HCT116 (cell line): ENCODE measurements around the gene IL32. TPM values are rescaled to one million over a fixed set of nuclear protein-coding genes. Genes with fewer than 3 reads are reported as not detected.
"Not testable (repeated sequence)": the region's sequence is repeated elsewhere in the genome, so short reads cannot be mapped to it uniquely, and the experiment has no call there.

ENCODE experiments used
- ATAC-seq: fragments of 200-7000 bp; cut with Tn5 transposase; 2 replicates; pipeline ENCODE4 v1.9.1; 2020; ENCODE audit warnings: mild to moderate bottlenecking, moderate library complexity
- BruUV-seq: library from RNA; stranded (reverse); fragments of 400-500 nt; replicated peaks from 2 replicates; lab custom pipeline; 2021; lab: Mats Ljungman, UMichigan
- CTCF ChIA-PET: fragments of 300-600 bp; sonication (Branson Sonifier 250); formaldehyde crosslinking; loops from one replicate; lab custom pipeline; 2021; ENCODE audit warnings: antibody characterized with exemption; lab: Charles Lee
- POLR2A ChIA-PET: fragments of 300-600, 350-600 bp; sonication (Branson Sonifier 250); formaldehyde crosslinking; loops from one replicate; lab custom pipeline; 2021; ENCODE audit warnings: antibody characterized with exemption; lab: Charles Lee
- RAD21 ChIA-PET, 2 experiments: fragments of 300-600 bp; sonication (Branson Sonifier 250); formaldehyde crosslinking; loops; one replicate each; lab custom pipeline; 2023; ENCODE audit warnings: low total read pairs in 2 of 2; ENCODE audit not compliant: uncharacterized antibody in 2 of 2, unreplicated experiment in 2 of 2, low non-redundant PET in 1 of 2; lab: Charles Lee
- DNase-seq: peaks from one replicate; pipeline ENCODE4 v3.0.0-alpha.2; 2010; ENCODE audit warnings: low read depth, low spot score
- H2AFZ ChIP-seq: fragments of 200-600 bp; shearing (Covaris generic), sonication (generic); 2 replicates; pipeline ENCODE4 v1.6.1; 2017; ENCODE audit warnings: low read depth, mixed run types, mixed read lengths, antibody characterized with exemption, low read length; ENCODE audit not compliant: poor library complexity, severe bottlenecking
- H3K27ac ChIP-seq: 2 replicates; pipeline ENCODE4 v1.5.1; 2012; ENCODE audit warnings: low read depth, low read length
- H3K27me3 ChIP-seq: fragments of 200-600 bp; sonication (generic); 2 replicates; pipeline ENCODE4 v1.6.1; 2016; ENCODE audit warnings: mixed run types, low read length, mixed read lengths; ENCODE audit not compliant: insufficient read depth
- H3K36me3 ChIP-seq, 2 experiments: fragments of 200-500 bp in 1 of 2; fragments of 200-600 bp in 1 of 2; sonication (Bioruptor generic) in 1 of 2; sonication (generic) in 1 of 2; 2 replicates each; pipeline versions ENCODE4 v1.5.1 to v1.6.1; 2014 to 2016; ENCODE audit warnings: low read length in 2 of 2, inconsistent platforms in 1 of 2, mixed read lengths in 1 of 2, mixed run types in 1 of 2; ENCODE audit not compliant: insufficient read depth in 2 of 2, control insufficient read depth in 1 of 2
- H3K4me1 ChIP-seq, 2 experiments: fragments of 200-600 bp in 1 of 2; sonication (generic) in 1 of 2; 2 replicates each; pipeline versions ENCODE4 v1.5.1 to v1.6.1; 2012 to 2017; ENCODE audit warnings: low read length in 2 of 2, inconsistent platforms in 1 of 2, mild to moderate bottlenecking in 1 of 2, mixed read lengths in 1 of 2, mixed run types in 1 of 2, moderate library complexity in 1 of 2; ENCODE audit not compliant: insufficient read depth in 2 of 2, control insufficient read depth in 1 of 2
- H3K4me2 ChIP-seq: fragments of 200-600 bp; sonication (generic); 2 replicates; pipeline ENCODE4 v1.6.1; 2017; ENCODE audit warnings: mixed run types, low read length, mixed read lengths
- H3K4me3 ChIP-seq, 2 experiments: fragments of 200-600 bp in 1 of 2; sonication (generic) in 1 of 2; replicated peaks in 1 of 2; 2 replicates each; pipeline ENCODE4 v1.5.1; 2011 to 2016; ENCODE audit warnings: low read length in 2 of 2, control low read depth in 1 of 2, low read depth in 1 of 2, mild to moderate bottlenecking in 1 of 2, mixed read lengths in 1 of 2, mixed run types in 1 of 2
- H3K79me2 ChIP-seq: fragments of 200-600 bp; sonication (generic); 2 replicates; pipeline ENCODE4 v1.6.1; 2017; ENCODE audit warnings: mild to moderate bottlenecking, mixed run types, low read length, moderate library complexity, mixed read lengths; ENCODE audit not compliant: insufficient read depth
- H3K9ac ChIP-seq: fragments of 200-600 bp; sonication (generic); 2 replicates; pipeline ENCODE4 v1.6.1; 2016; ENCODE audit warnings: low read length, mixed read lengths
- H3K9me2 ChIP-seq: fragments of 200-600 bp; sonication (generic), shearing (Covaris generic); 2 replicates; pipeline ENCODE4 v1.6.1; 2017; ENCODE audit warnings: mixed run types, mild to moderate bottlenecking, moderate library complexity; ENCODE audit not compliant: insufficient read depth
- H3K9me3 ChIP-seq, 2 experiments: fragments of 200-500 bp in 1 of 2; fragments of 200-600 bp in 1 of 2; sonication (Bioruptor generic) in 1 of 2; sonication (generic) in 1 of 2; 2 replicates each; pipeline ENCODE4 v1.6.1; 2014 to 2017; ENCODE audit warnings: low read length in 2 of 2, mixed read lengths in 2 of 2, inconsistent platforms in 1 of 2, low read depth in 1 of 2, mild to moderate bottlenecking in 1 of 2, mixed run types in 1 of 2, moderate library complexity in 1 of 2; ENCODE audit not compliant: control insufficient read depth in 1 of 2, insufficient read depth in 1 of 2
- H4K20me1 ChIP-seq: fragments of 200-600 bp; sonication (generic), shearing (Covaris generic); 2 replicates; pipeline ENCODE4 v1.6.1; 2017; ENCODE audit warnings: mixed run types, mild to moderate bottlenecking, moderate library complexity; ENCODE audit not compliant: insufficient read depth
- CEBPB ChIP-seq: IDR thresholded peaks from 2 replicates; pipeline ENCODE4 v1.6.1; 2012; ENCODE audit warnings: low read depth
- CTCF ChIP-seq, 3 experiments: fragments of 200-600 bp in 1 of 3; sonication (generic) in 1 of 3; IDR thresholded peaks in 2 of 3; conservative IDR thresholded peaks in 1 of 3; 2 replicates each; pipeline ENCODE4 v1.5.1; 2012 to 2017; ENCODE audit warnings: low read depth in 2 of 3, low read length in 2 of 3, antibody characterized with exemption in 1 of 3, borderline replicate concordance in 1 of 3, control low read depth in 1 of 3, mild to moderate bottlenecking in 1 of 3, mixed read lengths in 1 of 3, mixed run types in 1 of 3, moderate library complexity in 1 of 3; ENCODE audit not compliant: insufficient read depth in 1 of 3
- EGR1 ChIP-seq: IDR thresholded peaks from 2 replicates; pipeline ENCODE4 v1.6.1; 2012; ENCODE audit warnings: low read depth
- ELF1 ChIP-seq: IDR thresholded peaks from 2 replicates; pipeline ENCODE4 v1.6.1; 2012; ENCODE audit warnings: low read depth, borderline replicate concordance
- EZH2 ChIP-seq: fragments of 200-600 bp; sonication (generic); IDR thresholded peaks from 2 replicates; pipeline ENCODE4 v1.6.1; 2017; ENCODE audit warnings: antibody characterized with exemption, mixed run types
- EZH2phosphoT487 ChIP-seq: fragments of 200-600 bp; IDR thresholded peaks from 2 replicates; pipeline ENCODE4 v1.6.1; 2018; ENCODE audit warnings: antibody characterized with exemption, borderline replicate concordance
- POLR2A ChIP-seq: IDR thresholded peaks from 2 replicates; pipeline ENCODE4 v1.7.0; 2011; ENCODE audit warnings: borderline replicate concordance; ENCODE audit not compliant: insufficient read depth, insufficient read length; ENCODE audit errors: extremely low read depth
- POLR2AphosphoS5 ChIP-seq: IDR thresholded peaks from 2 replicates; pipeline ENCODE4 v1.6.1; 2011; ENCODE audit warnings: mild to moderate bottlenecking, low read depth, low read length, moderate library complexity
- RAD21 ChIP-seq: IDR thresholded peaks from 2 replicates; pipeline ENCODE4 v1.6.1; 2012; ENCODE audit warnings: low read depth, mild to moderate bottlenecking
- SIN3A ChIP-seq: IDR thresholded peaks from 2 replicates; pipeline ENCODE4 v1.6.1; 2012; ENCODE audit warnings: low read depth
- SP1 ChIP-seq: IDR thresholded peaks from 2 replicates; pipeline ENCODE4 v1.6.1; 2012; ENCODE audit warnings: low read depth
- SRF ChIP-seq: IDR thresholded peaks from 2 replicates; pipeline ENCODE4 v1.6.1; 2012; ENCODE audit warnings: low read depth
- TCF7L2 ChIP-seq: IDR thresholded peaks from 2 replicates; pipeline ENCODE4 v1.7.0; 2011; ENCODE audit warnings: borderline replicate concordance, inconsistent platforms; ENCODE audit not compliant: insufficient read depth, insufficient read length; ENCODE audit errors: extremely low read depth
- YY1 ChIP-seq: IDR thresholded peaks from 2 replicates; pipeline ENCODE4 v1.6.1; 2011; ENCODE audit warnings: low read length, low read depth, moderate library complexity, mild to moderate bottlenecking; ENCODE audit not compliant: insufficient replicate concordance; ENCODE audit errors: extremely low read depth
- ZBTB33 ChIP-seq: IDR thresholded peaks from 2 replicates; pipeline ENCODE4 v1.6.1; 2011; ENCODE audit warnings: mild to moderate bottlenecking, low read length, moderate library complexity; ENCODE audit not compliant: insufficient replicate concordance; ENCODE audit errors: extremely low read depth
- ZNF274 ChIP-seq: fragments of 200-500 bp; sonication (Bioruptor generic); IDR thresholded peaks from 2 replicates; pipeline ENCODE4 v1.6.1; 2014; ENCODE audit warnings: mild to moderate bottlenecking, low read depth, low read length, inconsistent platforms
- intact Hi-C: fragments of 100-400 bp; cut with micrococcal nuclease; formaldehyde crosslinking; loops from 2 replicates; pipeline ENCODE4 v1.10.0; 2022
- total RNA-seq: library from RNA; stranded (reverse); gene quantifications from one replicate; pipeline ENCODE4 v1.2.1, GENCODE V29; 2021; ENCODE audit not compliant: unreplicated experiment
- TF ChIP-seq, protein P1 (sequence below): IDR thresholded peaks from 2 replicates; pipeline ENCODE4 v1.6.1; 2012
- TF ChIP-seq, protein P2 (sequence below): IDR thresholded peaks from 2 replicates; pipeline ENCODE4 v1.6.1; 2012

Gene IL32
- total RNA-seq, 1 experiment from 2014 or later = 13.7 TPM

- H3K4me3 ChIP-seq = no peak overlapping the region
- intact Hi-C loops = no loop called here
- H3K9ac ChIP-seq = no peak overlapping the region
- no TSS peak for BruUV-seq
- no peak overlapping the region for H2AFZ ChIP-seq
- no peaks in the 10 kb centered on the region for H3K36me3 ChIP-seq
- CTCF ChIA-PET = no interaction called here
- no peak overlapping the region for H3K4me2 ChIP-seq
- no peak for TF ChIP-seq SIN3A
- no peak for TF ChIP-seq POLR2A
- TF ChIP-seq POLR2AphosphoS5 = no peak
- TF ChIP-seq EGR1 = no peak
- no peak for TF ChIP-seq ZNF274
- no peak for TF ChIP-seq SP1
- TF ChIP-seq, protein P1, sequence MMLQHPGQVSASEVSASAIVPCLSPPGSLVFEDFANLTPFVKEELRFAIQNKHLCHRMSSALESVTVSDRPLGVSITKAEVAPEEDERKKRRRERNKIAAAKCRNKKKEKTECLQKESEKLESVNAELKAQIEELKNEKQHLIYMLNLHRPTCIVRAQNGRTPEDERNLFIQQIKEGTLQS = no peak
- TF ChIP-seq YY1 = no peak
- TF ChIP-seq ELF1 = no peak
- no peak for TF ChIP-seq TCF7L2
- TF ChIP-seq, protein P2, sequence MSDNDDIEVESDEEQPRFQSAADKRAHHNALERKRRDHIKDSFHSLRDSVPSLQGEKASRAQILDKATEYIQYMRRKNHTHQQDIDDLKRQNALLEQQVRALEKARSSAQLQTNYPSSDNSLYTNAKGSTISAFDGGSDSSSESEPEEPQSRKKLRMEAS = no peak
- TF ChIP-seq EZH2phosphoT487 = no peak
- no peak for TF ChIP-seq ZBTB33
- no peak for TF ChIP-seq SRF
- TF ChIP-seq CTCF (IDR thresholded peaks at IDR 0.05 in 2 of 3, conservative IDR thresholded peaks at IDR 0.05 in 1 of 3; ENCODE audit: borderline replicate concordance in 1 of 3, insufficient read depth in 1 of 3, low read depth in 2 of 3, low read length in 2 of 3) = no peak
- no peak for TF ChIP-seq RAD21
- TF ChIP-seq CEBPB = no peak
- no peak for TF ChIP-seq EZH2
- TF ChIP-seq, all 23 proteins: peak for 0
- ChIA-PET RAD21 (no interaction called here), POLR2A (no interaction called here)
- H3K4me1 ChIP-seq = peaks cover 0 to 13% of the 10 kb centered on the region in 2 experiments; a peak in 1 of 4 replicates
- no peaks in the 10 kb centered on the region for H3K9me3 ChIP-seq
- DNase-seq = no peak
- no peaks in the 10 kb centered on the region for H3K79me2 ChIP-seq
- no peaks in the 10 kb centered on the region for H3K27me3 ChIP-seq
- no peaks in the 10 kb centered on the region for H4K20me1 ChIP-seq
- H3K9me2 ChIP-seq = no peaks in the 10 kb centered on the region
- no peak for ATAC-seq
- no peak overlapping the region for H3K27ac ChIP-seq
Observed at GRCh38 chr16:3068487-3068886, 3.0 kb downstream of the IL32 start.

DNA sequence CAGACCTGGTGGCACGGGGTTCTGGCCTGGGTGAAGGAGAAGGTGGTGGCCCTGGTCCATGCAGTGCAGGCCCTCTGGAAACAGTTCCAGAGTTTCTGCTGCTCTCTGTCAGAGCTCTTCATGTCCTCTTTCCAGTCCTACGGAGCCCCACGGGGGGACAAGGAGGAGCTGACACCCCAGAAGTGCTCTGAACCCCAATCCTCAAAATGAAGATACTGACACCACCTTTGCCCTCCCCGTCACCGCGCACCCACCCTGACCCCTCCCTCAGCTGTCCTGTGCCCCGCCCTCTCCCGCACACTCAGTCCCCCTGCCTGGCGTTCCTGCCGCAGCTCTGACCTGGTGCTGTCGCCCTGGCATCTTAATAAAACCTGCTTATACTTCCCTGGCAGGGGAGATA, 3.7 kb downstream of the IL32 start:
- POLR2A ChIA-PET, CTCF ChIA-PET, H3K4me3 ChIP-seq, H3K9ac ChIP-seq, H4K20me1 ChIP-seq, H3K36me3 ChIP-seq, DNase-seq, H2AFZ ChIP-seq, H3K9me3 ChIP-seq, H3K27ac ChIP-seq, intact Hi-C loops, H3K4me2 ChIP-seq, RAD21 ChIA-PET, ATAC-seq, BruUV-seq, H3K27me3 ChIP-seq, H3K79me2 ChIP-seq, H3K9me2 ChIP-seq: not testable (repeated sequence)
- H3K4me1 ChIP-seq = peaks cover 0 to 13% of the 10 kb centered on the region in 2 experiments; a peak in 1 of 4 replicates
